Measurements from ENCODE around the gene ABCG1. TPM values are rescaled to one million over a fixed set of nuclear protein-coding genes. Genes with fewer than 3 reads are reported as not detected.
A peak's percentile ranks its signal among the peaks of the same experiment; 100 is the strongest.

Gene ABCG1
- polyA plus RNA-seq, 12 donors: 4.5 to 9.3 (median 6.8) TPM; not detected in 1

- no peak for DNase-seq
These were observed 85.9 kb downstream of the ABCG1 start for GRCh38 chr21:42304556-42305454.

GRCh38 chr21:42305707-42306147 lies 86.8 kb downstream of the ABCG1 start:
- DNase-seq: no peak

GRCh38 chr21:42306366-42307035 lies 87.6 kb downstream of the ABCG1 start:
- no peak for DNase-seq

GRCh38 chr21:42307106-42307505 lies 88.2 kb downstream of the ABCG1 start:
- DNase-seq: no peak

GRCh38 chr21:42308161-42308913 lies 89.4 kb downstream of the ABCG1 start:
- no peak for DNase-seq

GRCh38 chr21:42308914-42309752 lies 90.2 kb downstream of the ABCG1 start:
- DNase-seq: no peak

- DNase-seq: peak; percentile 69
These were observed 90.8 kb downstream of the ABCG1 start for GRCh38 chr21:42309753-42310213.

- DNase-seq: no peak
These were observed 91.6 kb downstream of the ABCG1 start for GRCh38 chr21:42310411-42311001.

- DNase-seq: no peak
These were observed 92.2 kb downstream of the ABCG1 start for GRCh38 chr21:42311160-42311559.

- no peak for DNase-seq
These were observed 93.1 kb downstream of the ABCG1 start for GRCh38 chr21:42311816-42312625.

- DNase-seq: no peak
These were observed 93.7 kb downstream of the ABCG1 start for GRCh38 chr21:42312626-42313104.

GRCh38 chr21:42313501-42313969 lies 94.6 kb downstream of the ABCG1 start:
- no peak for DNase-seq

- DNase-seq: no peak
These were observed 95.8 kb downstream of the ABCG1 start for GRCh38 chr21:42314616-42315295.

GRCh38 chr21:42315296-42315891 lies 96.5 kb downstream of the ABCG1 start, which contains the start of gene TFF3:
TFF3 (minus strand) TSS chr21:42315409; CDS start chr21:42315374, 35 bp downstream.
- no peak for DNase-seq

GRCh38 chr21:42316891-42317290 lies 98.0 kb downstream of the ABCG1 start:
- DNase-seq: no peak

GRCh38 chr21:42317341-42317741 lies 98.4 kb downstream of the ABCG1 start:
- DNase-seq: no peak

- no peak for DNase-seq
These were observed 99.1 kb downstream of the ABCG1 start for GRCh38 chr21:42317826-42318746.
